SK-N-MC (cell line): Measurements from ENCODE around the gene SYK.

ENCODE experiments used
- EZH2 ChIP-seq: fragments of 200-600 bp; sonication (generic); IDR thresholded peaks from one replicate; pipeline ENCODE4 v1.6.1; 2017; ENCODE audit warnings: antibody characterized with exemption
- FOXP2 ChIP-seq: optimal IDR thresholded peaks from 2 replicates; pipeline ENCODE3; 2011; ENCODE audit warnings: mild to moderate bottlenecking, moderate library complexity; ENCODE audit not compliant: insufficient read depth; ENCODE audit errors: extremely low read length, control extremely low read depth
- POLR2AphosphoS5 ChIP-seq: IDR thresholded peaks from 2 replicates; pipeline ENCODE4 v1.6.1; 2012; ENCODE audit warnings: mild to moderate bottlenecking, low read depth, low read length, borderline replicate concordance

DNA sequence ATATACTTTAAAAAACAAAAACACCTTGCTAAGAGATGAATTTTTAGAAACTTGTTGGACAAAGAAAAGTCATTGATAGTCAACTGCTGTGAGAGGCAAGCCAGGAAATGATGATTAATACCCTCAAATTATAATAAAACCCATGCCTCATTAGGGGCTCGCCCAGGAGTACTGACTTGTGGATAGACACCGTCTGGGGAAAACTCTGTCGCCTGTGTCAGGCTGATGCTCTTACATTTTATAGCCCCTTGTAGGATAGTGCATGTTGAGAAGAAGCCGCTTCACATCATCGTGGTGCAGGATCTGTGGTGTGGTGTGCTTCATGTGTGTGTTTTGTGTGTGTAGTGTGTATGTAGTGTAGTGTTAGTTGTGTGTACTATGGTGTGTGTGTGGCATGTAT, 39.1 kb downstream of the SYK start:
- TF ChIP-seq EZH2 (no peak), POLR2AphosphoS5 (no peak), FOXP2 (no peak)
